ENCODE measurements around the gene SUGCT.

- TF ChIP-seq POLR2A (IDR thresholded peaks at IDR 0.05; ENCODE audit: low read depth, low read length) = no peak
- TF ChIP-seq POLR2AphosphoS5 (IDR thresholded peaks at IDR 0.05; ENCODE audit: low read depth, low read length) = no peak
These were observed 109.4 kb downstream of the SUGCT start for GRCh38 chr7:40244226-40244625.
